ENCODE measurements around the gene ABCF2.

ABCF2 gene

GRCh38 chr7:151240942-151241754 lies 14.1 kb upstream of the ABCF2 start:
- no peak for DNase-seq

GRCh38 chr7:151240536-151240935 lies 13.5 kb upstream of the ABCF2 start:
- DNase-seq: no peak

GRCh38 chr7:151239837-151240459 lies 12.9 kb upstream of the ABCF2 start:
- DNase-seq: no peak

GRCh38 chr7:151238924-151239836 lies 12.2 kb upstream of the ABCF2 start:
- DNase-seq: no peak

GRCh38 chr7:151238190-151238810 lies 11.3 kb upstream of the ABCF2 start:
- no peak for DNase-seq

- no peak for DNase-seq
Measured at GRCh38 chr7:151237244-151238189, 10.5 kb upstream of the ABCF2 start.

- DNase-seq: no peak
Measured at GRCh38 chr7:151236406-151236805, 9.4 kb upstream of the ABCF2 start.

- DNase-seq: no peak
Measured at GRCh38 chr7:151235091-151235787, 8.2 kb upstream of the ABCF2 start.

GRCh38 chr7:151233804-151234203 lies 6.8 kb upstream of the ABCF2 start:
- DNase-seq: no peak

GRCh38 chr7:151232917-151233701 lies 6.1 kb upstream of the ABCF2 start:
- peak; percentile 79 for DNase-seq

GRCh38 chr7:151232091-151232916 lies 5.3 kb upstream of the ABCF2 start, which contains the start of gene CHPF2:
TSS of gene CHPF2 (plus strand) at chr7:151232483. CDS start at chr7:151234012, 1,529 bp downstream.
- peak; percentile 94 for DNase-seq

- DNase-seq: no peak
Measured at GRCh38 chr7:151231080-151231479, 4.1 kb upstream of the ABCF2 start.

GRCh38 chr7:151229249-151229648 lies 2.2 kb upstream of the ABCF2 start:
- DNase-seq: no peak

GRCh38 chr7:151228024-151228866 lies 1.2 kb upstream of the ABCF2 start:
- DNase-seq: no peak

GRCh38 chr7:151226560-151226874 lies 488 bp downstream of the ABCF2 start:
- no peak for DNase-seq

GRCh38 chr7:151225948-151226510 lies 976 bp downstream of the ABCF2 start:
- DNase-seq: no peak

GRCh38 chr7:151223728-151224127 lies 3.3 kb downstream of the ABCF2 start:
- no peak for DNase-seq

GRCh38 chr7:151218170-151218569 lies 8.8 kb downstream of the ABCF2 start:
- no peak for DNase-seq
